Effector memory CD8-positive, alpha-beta T cell (primary cell): ENCODE results near the gene NEDD4.

Experiments
- ATAC-seq: fragments of 150-1000 bp; cut with Tn5 transposase; replicated peaks from 2 replicates; pipeline ENCODE4 v1.10.0; 2021; ENCODE audit warnings: mild to moderate bottlenecking, moderate library complexity
- DNase-seq, 3 experiments: peaks; one replicate each; pipeline ENCODE4 v3.0.0; 2021
- H3K27ac Mint-ChIP-seq, 2 donors: one replicate each; pipeline ENCODE4 v1.8.0; 2022; ENCODE audit warnings: mild to moderate bottlenecking in 2 of 2, mixed read lengths in 2 of 2, moderate library complexity in 2 of 2
- H3K27me3 Mint-ChIP-seq, 2 donors: one replicate each; pipeline ENCODE4 v1.8.0; 2022; ENCODE audit warnings: mixed read lengths in 2 of 2
- H3K36me3 Mint-ChIP-seq: one replicate; pipeline ENCODE4 v1.8.0; 2022; ENCODE audit warnings: mild to moderate bottlenecking, moderate library complexity, mixed read lengths; ENCODE audit not compliant: insufficient read depth
- H3K4me1 Mint-ChIP-seq, 2 donors: one replicate each; pipeline ENCODE4 v1.8.0; 2022; ENCODE audit warnings: low read depth in 2 of 2, mixed read lengths in 2 of 2
- H3K4me3 Mint-ChIP-seq, 2 donors: one replicate each; pipeline ENCODE4 v1.8.0; 2022; ENCODE audit warnings: mild to moderate bottlenecking in 2 of 2, mixed read lengths in 2 of 2, moderate library complexity in 2 of 2
- H3K9me3 Mint-ChIP-seq, 2 donors: one replicate each; pipeline ENCODE4 v1.8.0; 2022; ENCODE audit warnings: mixed read lengths in 2 of 2
- total RNA-seq, 9 experiments: gene quantifications; one replicate each; lab custom pipeline; 2026; lab: John Stamatoyannopoulos, UW

NEDD4 gene
- total RNA-seq, result 6.2 to 32.5 (median 17.4) reads per million in 9 experiments

- no peaks in the 10 kb centered on the region for H3K27me3 Mint-ChIP-seq
- peak within 1 kb of the TSS; percentile 85 to 89 for H3K4me3 Mint-ChIP-seq
- peak within 1 kb of the TSS in 1 of 2 donors; percentile 35 for H3K27ac Mint-ChIP-seq
- H3K9me3 Mint-ChIP-seq, result no peaks in the 10 kb centered on the region
- no peaks in the 10 kb centered on the region for H3K36me3 Mint-ChIP-seq
- peak; percentile 52 to 60 (median 53) for DNase-seq
- ATAC-seq, result peak; percentile 86
- H3K4me1 Mint-ChIP-seq, result peaks cover 5 to 13% of the 10 kb centered on the region in 2 donors
Measured at GRCh38 chr15:55993111-55993803, at the start of gene NEDD4. TSS of gene NEDD4 (minus strand) at chr15:55993612. CDS start at chr15:55993555, 57 bp downstream.

- Mint-ChIP-seq H3K27me3 (no peaks in the 10 kb centered on the region), H3K9me3 (no peaks in the 10 kb centered on the region), H3K36me3 (peaks cover 11% of the 10 kb centered on the region), H3K4me3 (peak overlapping the region; percentile 73 to 75), H3K27ac (peak overlapping the region; percentile 81 to 90), H3K4me1 (peaks cover 23 to 35% of the 10 kb centered on the region in 2 donors)
- DNase-seq, result no peak
- no peak for ATAC-seq
Measured at GRCh38 chr15:56042498-56042897, 49.1 kb upstream of the NEDD4 start.

GRCh38 chr15:56042031-56042430 lies 48.6 kb upstream of the NEDD4 start:
- Mint-ChIP-seq H3K27ac (peak overlapping the region; percentile 81 to 90), H3K27me3 (no peaks in the 10 kb centered on the region), H3K9me3 (no peaks in the 10 kb centered on the region), H3K4me1 (peaks cover 23 to 35% of the 10 kb centered on the region in 2 donors), H3K36me3 (peaks cover 11% of the 10 kb centered on the region), H3K4me3 (peak overlapping the region; percentile 73 to 75)
- ATAC-seq, result no peak
- DNase-seq, result no peak

- DNase-seq (no peak), ATAC-seq (no peak)
- Mint-ChIP-seq H3K27me3 (peaks cover 0 to under 1% of the 10 kb centered on the region in 2 donors), H3K27ac (peak overlapping the region in 1 of 2 donors; percentile 22), H3K4me3 (no peak overlapping the region), H3K36me3 (peaks cover 13% of the 10 kb centered on the region), H3K9me3 (no peaks in the 10 kb centered on the region), H3K4me1 (peaks cover 23 to 35% of the 10 kb centered on the region in 2 donors)
Measured at GRCh38 chr15:56040081-56041035, 46.9 kb upstream of the NEDD4 start.

- H3K4me1 Mint-ChIP-seq, result peaks cover 21 to 35% of the 10 kb centered on the region in 2 donors
- H3K36me3 Mint-ChIP-seq, result peaks cover 10% of the 10 kb centered on the region
- DNase-seq (no peak), ATAC-seq (no peak)
- H3K27me3 Mint-ChIP-seq, result peaks cover 0 to 9% of the 10 kb centered on the region in 2 donors
- no peaks in the 10 kb centered on the region for H3K9me3 Mint-ChIP-seq
- H3K27ac Mint-ChIP-seq, result no peak overlapping the region
- H3K4me3 Mint-ChIP-seq, result no peak overlapping the region
Measured at GRCh38 chr15:56038707-56039106, 45.3 kb upstream of the NEDD4 start.

- DNase-seq (no peak), ATAC-seq (peak; percentile 59)
- H3K27me3 Mint-ChIP-seq, result peaks cover 0 to 9% of the 10 kb centered on the region in 2 donors
- H3K27ac Mint-ChIP-seq, result no peak overlapping the region
- peaks cover 3% of the 10 kb centered on the region for H3K36me3 Mint-ChIP-seq
- no peaks in the 10 kb centered on the region for H3K9me3 Mint-ChIP-seq
- H3K4me3 Mint-ChIP-seq, result no peak overlapping the region
- peaks cover 15 to 28% of the 10 kb centered on the region in 2 donors for H3K4me1 Mint-ChIP-seq
Measured at GRCh38 chr15:56038015-56038414, 44.6 kb upstream of the NEDD4 start.

- peaks cover 6 to 9% of the 10 kb centered on the region in 2 donors for H3K27me3 Mint-ChIP-seq
Measured at GRCh38 chr15:56036546-56037067, 43.2 kb upstream of the NEDD4 start.

GRCh38 chr15:56035166-56035565 lies 41.8 kb upstream of the NEDD4 start:
- H3K27ac Mint-ChIP-seq, result peak overlapping the region; percentile 10 to 44
- H3K4me1 Mint-ChIP-seq, result peaks cover 5 to 16% of the 10 kb centered on the region in 2 donors
- no peak for ATAC-seq
- H3K9me3 Mint-ChIP-seq, result no peaks in the 10 kb centered on the region
- no peak overlapping the region for H3K4me3 Mint-ChIP-seq
- peaks cover 6 to 9% of the 10 kb centered on the region in 2 donors for H3K27me3 Mint-ChIP-seq
- DNase-seq, result no peak
- peaks cover 2% of the 10 kb centered on the region for H3K36me3 Mint-ChIP-seq

More at GRCh38 chr15:56036546-56037067, 43.2 kb upstream of the NEDD4 start:
- Mint-ChIP-seq H3K4me1 (peaks cover 5 to 16% of the 10 kb centered on the region in 2 donors), H3K36me3 (peaks cover 2% of the 10 kb centered on the region), H3K9me3 (no peaks in the 10 kb centered on the region), H3K4me3 (no peak overlapping the region), H3K27ac (peak overlapping the region in 1 of 2 donors; percentile 12)
- ATAC-seq, result no peak
- no peak for DNase-seq

- DNase-seq (no peak), ATAC-seq (no peak)
- Mint-ChIP-seq H3K27ac (peak overlapping the region; percentile 10 to 44), H3K9me3 (no peaks in the 10 kb centered on the region), H3K4me3 (no peak overlapping the region), H3K36me3 (peaks cover 2% of the 10 kb centered on the region), H3K27me3 (peaks cover 6 to 9% of the 10 kb centered on the region in 2 donors), H3K4me1 (peaks cover 5 to 16% of the 10 kb centered on the region in 2 donors)
Measured at GRCh38 chr15:56034514-56034913, 41.1 kb upstream of the NEDD4 start.

- peaks cover 10 to 11% of the 10 kb centered on the region in 2 donors for H3K27me3 Mint-ChIP-seq
- H3K4me3 Mint-ChIP-seq, result no peak overlapping the region
- H3K9me3 Mint-ChIP-seq, result no peaks in the 10 kb centered on the region
- DNase-seq (no peak), ATAC-seq (no peak)
- no peak overlapping the region for H3K27ac Mint-ChIP-seq
- H3K4me1 Mint-ChIP-seq, result peaks cover 3 to 5% of the 10 kb centered on the region in 2 donors
- H3K36me3 Mint-ChIP-seq, result peaks cover 2% of the 10 kb centered on the region
Measured at GRCh38 chr15:56032373-56032772, 39.0 kb upstream of the NEDD4 start.

GRCh38 chr15:56031836-56032235 lies 38.4 kb upstream of the NEDD4 start:
- Mint-ChIP-seq H3K4me3 (no peak overlapping the region), H3K27me3 (peaks cover 16% of the 10 kb centered on the region in 2 donors), H3K36me3 (peaks cover 2% of the 10 kb centered on the region), H3K4me1 (peaks cover 3 to 5% of the 10 kb centered on the region in 2 donors), H3K27ac (no peak overlapping the region), H3K9me3 (no peaks in the 10 kb centered on the region)
- ATAC-seq (no peak), DNase-seq (no peak)

- Mint-ChIP-seq H3K4me3 (no peak overlapping the region), H3K36me3 (peaks cover 2% of the 10 kb centered on the region), H3K4me1 (peaks cover 3 to 5% of the 10 kb centered on the region in 2 donors), H3K27me3 (peaks cover 17 to 20% of the 10 kb centered on the region in 2 donors), H3K27ac (no peak overlapping the region), H3K9me3 (no peaks in the 10 kb centered on the region)
- ATAC-seq (no peak), DNase-seq (no peak)
Measured at GRCh38 chr15:56031402-56031801, 38.0 kb upstream of the NEDD4 start.

- no peak overlapping the region for H3K27ac Mint-ChIP-seq
- peaks cover 11 to 25% of the 10 kb centered on the region in 2 donors for H3K27me3 Mint-ChIP-seq
- no peak for ATAC-seq
- no peaks in the 10 kb centered on the region for H3K9me3 Mint-ChIP-seq
- no peak overlapping the region for H3K4me3 Mint-ChIP-seq
- no peaks in the 10 kb centered on the region for H3K36me3 Mint-ChIP-seq
- DNase-seq, result no peak
- H3K4me1 Mint-ChIP-seq, result no peaks in the 10 kb centered on the region
Measured at GRCh38 chr15:56028430-56028829, 35.0 kb upstream of the NEDD4 start.
